GM19351 (cell line): Measurements from ENCODE around the gene ZBTB17.
A peak's percentile ranks its signal among the peaks of the same experiment; 100 is the strongest.
"Not testable (repeated sequence)": the region's sequence is repeated elsewhere in the genome, so short reads cannot be mapped to it uniquely, and the experiment has no call there.

Source experiments
- ATAC-seq: cut with Tn5 transposase; IDR thresholded peaks from one replicate; pipeline ENCODE4 v1.9.1; 2021; ENCODE audit warnings: mild to moderate bottlenecking, moderate library complexity; ENCODE audit not compliant: unreplicated experiment

ZBTB17 gene

GRCh38 chr1:15988856-15989736 lies 13.2 kb upstream of the ZBTB17 start:
- ATAC-seq: no peak

DNA sequence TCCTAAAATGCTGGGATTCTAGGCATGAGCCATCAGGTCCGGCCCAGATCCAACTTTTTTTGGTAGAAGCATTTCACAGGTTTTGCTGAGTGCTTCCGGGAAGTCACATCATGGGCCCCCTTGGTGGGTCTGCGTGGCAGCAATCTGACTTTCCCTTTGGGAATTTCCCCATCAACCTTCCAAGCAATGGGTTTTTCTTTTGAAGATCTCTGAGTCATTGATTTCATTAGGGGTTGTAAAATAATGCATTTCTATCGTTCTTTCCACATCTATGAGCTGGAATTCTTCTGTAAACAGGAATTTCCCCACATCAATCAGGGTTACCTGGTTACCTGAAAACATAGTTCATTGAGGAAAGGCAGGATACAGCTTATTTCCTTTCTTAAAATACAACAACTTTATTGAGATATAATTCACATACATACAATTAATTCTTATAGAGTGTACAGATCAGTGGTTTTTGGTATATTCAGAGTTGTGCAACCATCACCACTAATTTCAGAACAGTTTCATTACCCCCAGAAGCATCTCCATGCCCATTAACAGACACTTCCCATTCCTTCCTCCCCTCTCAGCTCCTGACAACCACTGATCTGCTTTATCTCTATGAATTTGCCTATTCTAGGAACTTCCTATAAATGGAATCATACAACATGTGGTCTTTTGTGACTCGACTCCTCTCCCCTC lies 9.9 kb upstream of the ZBTB17 start:
- ATAC-seq: no peak

DNA sequence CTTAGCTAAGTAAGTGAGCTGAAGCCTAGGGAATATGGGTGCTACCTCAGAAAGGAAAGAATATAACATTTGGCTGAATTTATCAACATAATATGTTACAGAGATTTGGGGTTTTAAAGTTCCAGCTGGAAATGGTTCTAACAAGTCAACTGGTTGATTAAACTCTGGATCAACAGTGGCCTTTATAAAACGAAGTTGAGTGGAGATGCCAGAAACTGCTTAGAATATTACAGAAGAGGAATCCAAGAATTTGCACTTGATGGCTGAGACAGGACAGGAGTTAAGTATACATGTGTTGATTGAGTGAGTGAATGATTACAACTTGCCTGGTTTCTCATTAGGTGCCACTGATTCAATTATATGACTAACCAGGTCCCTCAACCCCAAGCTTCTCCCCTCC lies 7.4 kb upstream of the ZBTB17 start:
- no peak for ATAC-seq

DNA sequence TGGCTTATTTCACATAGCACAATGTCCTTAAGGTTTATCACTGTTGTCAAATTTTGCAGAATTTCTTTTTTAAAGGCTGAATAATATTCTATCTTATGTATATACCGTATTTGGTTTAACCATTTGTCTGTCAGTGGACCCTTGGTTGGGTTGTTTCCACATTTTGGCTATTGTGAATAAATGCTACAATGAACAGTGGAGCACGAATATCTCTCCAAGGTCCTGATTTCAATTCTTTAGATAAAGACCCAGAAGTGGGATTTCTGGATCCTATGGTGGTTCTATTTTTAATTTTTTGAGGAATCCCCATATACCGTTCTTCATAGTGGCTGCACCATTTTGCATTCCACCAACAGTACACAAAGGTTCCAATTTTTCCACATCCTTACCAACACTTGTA lies 5.8 kb upstream of the ZBTB17 start:
- no peak for ATAC-seq

- ATAC-seq: not testable (repeated sequence)
These were observed 2.0 kb upstream of the ZBTB17 start for GRCh38 chr1:15977947-15978346.

DNA sequence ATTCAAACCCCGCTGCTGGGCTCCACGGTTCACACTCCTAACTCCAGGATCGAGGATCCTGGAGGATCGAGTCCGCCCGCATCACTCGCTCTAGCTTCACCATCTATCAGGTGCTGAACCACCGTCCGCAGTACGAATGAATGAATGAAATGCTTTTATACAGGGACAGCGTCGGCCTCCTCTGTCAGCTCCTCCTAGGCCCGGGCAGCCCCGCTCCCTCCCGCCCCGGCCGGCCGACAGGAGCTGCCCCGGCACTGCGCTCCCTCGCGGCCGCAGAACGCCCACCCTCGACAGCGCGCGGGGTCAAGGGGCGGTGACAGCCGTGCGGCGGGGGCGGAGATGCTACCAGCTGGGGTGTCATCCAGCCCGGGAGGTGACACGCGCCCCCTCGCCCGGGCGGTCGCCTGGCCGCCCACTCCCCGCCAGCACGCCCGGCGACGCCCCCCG lies 520 bp downstream of the ZBTB17 start:
- peak; percentile 56 for ATAC-seq

GRCh38 chr1:15974855-15975254 lies 1.0 kb downstream of the ZBTB17 start:
- no peak for ATAC-seq

DNA sequence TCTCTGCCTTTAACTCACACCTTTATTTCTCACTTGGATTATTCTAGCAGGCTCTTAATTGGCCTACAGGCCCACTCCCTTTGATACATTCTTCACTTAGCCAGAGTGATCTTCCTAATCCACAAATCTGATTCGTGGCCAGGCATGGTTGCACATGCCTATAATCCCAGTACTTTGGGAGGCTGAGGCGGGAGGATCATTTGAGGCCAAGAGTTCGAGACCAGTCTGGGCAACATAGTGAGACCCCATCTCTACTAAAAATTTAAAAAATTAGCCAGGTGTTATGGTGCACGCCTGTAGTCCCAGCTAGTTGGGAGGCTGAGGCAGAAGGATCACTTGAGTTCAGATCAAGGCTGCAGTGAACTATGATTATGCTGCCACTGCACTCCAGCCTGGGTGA lies 2.1 kb downstream of the ZBTB17 start:
- no peak for ATAC-seq

GRCh38 chr1:15972409-15972808 lies 3.5 kb downstream of the ZBTB17 start:
- ATAC-seq: no peak

- no peak for ATAC-seq
These were observed 5.0 kb downstream of the ZBTB17 start for GRCh38 chr1:15970911-15971310.

DNA sequence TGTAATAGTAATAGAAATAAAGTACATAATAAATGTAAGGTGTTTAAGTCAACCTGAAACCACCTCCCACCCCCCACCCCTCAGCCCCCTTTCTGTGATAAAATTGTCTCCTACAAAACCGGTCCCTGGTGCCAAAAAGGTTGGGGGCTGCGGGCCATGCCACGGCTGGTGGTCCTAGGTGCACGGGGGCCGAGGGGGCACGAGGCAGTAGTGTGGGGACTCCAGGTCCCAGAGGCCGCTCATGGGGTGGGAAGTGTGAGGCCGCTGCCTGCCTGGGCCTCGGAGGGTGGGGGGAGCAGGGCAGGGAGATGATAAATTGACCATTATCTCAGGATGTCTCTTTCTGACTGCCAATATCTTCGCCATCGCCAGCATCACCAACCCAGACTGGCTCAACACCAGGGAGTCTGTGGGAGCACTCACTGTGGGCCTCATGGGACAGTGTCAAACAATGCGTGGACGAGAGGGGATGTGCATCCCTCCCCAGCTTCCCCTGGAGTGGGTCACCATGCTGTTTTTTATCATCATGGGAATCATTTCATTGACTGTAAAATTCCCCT lies 6.5 kb downstream of the ZBTB17 start:
- no peak for ATAC-seq

GRCh38 chr1:15968172-15968571 lies 7.7 kb downstream of the ZBTB17 start:
- ATAC-seq: no peak

- no peak for ATAC-seq
These were observed 9.0 kb downstream of the ZBTB17 start for GRCh38 chr1:15966956-15967344.

GRCh38 chr1:15966081-15966955 lies 9.6 kb downstream of the ZBTB17 start:
- peak; percentile 67 for ATAC-seq

DNA sequence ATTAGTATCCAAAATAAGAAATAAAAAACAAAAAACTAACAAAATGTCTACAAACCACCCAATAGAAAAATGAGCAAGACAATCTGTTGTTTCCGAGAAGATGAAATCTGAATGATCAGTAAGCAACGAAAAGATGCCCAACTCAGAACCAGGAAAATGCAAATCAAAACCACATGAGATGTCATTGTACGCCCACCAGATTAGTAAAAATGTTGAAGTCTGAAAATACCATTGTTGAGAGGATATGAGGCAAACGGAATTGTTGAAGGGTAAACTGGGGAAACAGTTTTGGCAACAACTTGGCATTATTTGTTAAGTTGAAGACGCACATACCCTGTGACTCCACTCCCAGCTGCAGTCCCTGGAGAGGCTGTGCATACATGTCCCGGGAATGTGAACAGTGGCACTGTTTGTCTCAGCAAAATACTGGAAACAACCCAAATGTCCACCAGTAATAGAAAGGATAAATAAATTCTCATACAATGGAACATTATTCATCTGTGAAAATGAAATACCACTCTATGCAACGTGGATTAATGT lies 10.6 kb downstream of the ZBTB17 start:
- no peak for ATAC-seq

DNA sequence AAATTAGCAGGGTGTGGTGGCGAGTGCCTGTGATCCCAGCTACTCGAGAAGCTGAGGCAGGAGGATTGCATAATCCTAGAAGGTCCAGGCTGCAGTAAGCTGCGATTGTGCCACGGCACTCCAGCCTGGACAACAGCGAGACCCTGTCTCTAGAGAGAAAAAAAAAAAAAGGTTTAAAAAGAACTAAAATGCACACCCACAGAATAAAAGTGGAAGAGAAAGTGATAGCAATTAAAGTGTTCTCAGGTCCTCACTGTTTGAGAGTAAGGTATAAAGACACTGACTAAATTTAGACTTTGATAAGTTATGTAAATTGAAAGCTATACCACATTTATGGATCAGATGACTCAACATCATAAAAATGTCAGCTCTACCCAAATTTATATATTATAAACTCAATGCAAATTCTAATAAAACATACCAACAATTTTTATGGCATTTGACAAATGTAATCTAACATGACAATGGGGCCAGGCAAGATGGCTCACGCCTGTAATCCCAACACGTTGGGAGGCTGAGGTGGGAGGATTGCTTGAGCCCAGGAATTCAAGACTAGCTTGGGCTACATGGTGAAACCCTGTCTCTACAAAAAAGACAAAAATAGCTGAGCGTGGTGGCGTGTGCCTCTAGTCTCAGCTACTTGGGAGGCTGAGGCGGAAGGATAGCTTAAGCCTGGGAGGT lies 11.8 kb downstream of the ZBTB17 start:
- ATAC-seq: peak; percentile 49

- ATAC-seq: no peak
These were observed 12.4 kb downstream of the ZBTB17 start for GRCh38 chr1:15963363-15963967.

DNA sequence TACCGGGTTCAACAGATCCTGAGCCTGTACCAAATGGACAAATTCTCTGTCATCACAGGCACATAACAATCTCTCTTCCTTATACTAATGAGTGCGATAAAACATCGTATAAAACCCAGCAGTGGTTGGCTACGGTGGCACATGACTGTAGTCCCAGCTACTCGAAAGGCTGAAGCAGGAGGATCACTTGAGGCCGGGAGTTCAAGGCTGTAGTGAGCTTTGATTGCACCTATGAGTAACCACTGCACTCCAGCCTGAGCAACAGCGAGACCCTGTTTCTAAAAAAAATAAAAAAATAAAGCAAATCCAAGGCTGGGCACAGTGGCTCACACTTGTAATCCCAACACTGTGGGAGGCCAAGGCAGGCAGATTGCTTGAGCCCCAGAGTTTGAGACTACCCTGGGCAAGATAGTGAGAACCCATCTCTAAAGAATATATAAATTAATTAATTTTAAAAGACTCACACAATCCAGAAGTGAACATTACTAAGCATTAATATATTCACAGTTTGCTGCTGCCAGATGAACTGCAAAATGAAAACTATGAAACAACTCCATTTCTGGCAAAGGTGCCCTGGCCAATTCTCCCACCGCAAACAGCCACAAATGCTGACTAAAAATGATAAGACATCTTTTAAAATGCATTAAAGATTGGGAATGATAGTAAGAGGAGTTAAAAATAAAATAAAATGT lies 13.1 kb downstream of the ZBTB17 start:
- no peak for ATAC-seq

GRCh38 chr1:15962176-15962575 lies 13.7 kb downstream of the ZBTB17 start:
- no peak for ATAC-seq
